Pancreas (tissue), 10 donors: ENCODE results near the gene SLC24A3. TPM values are rescaled to one million over a fixed set of nuclear protein-coding genes. Genes with fewer than 3 reads are reported as not detected.

Experiments used
- ATAC-seq, 4 donors: fragments of 200-7000 bp; cut with Tn5 transposase; one replicate each; pipeline versions ENCODE4 v1.8.0 to v1.9.1; 2020; ENCODE audit warnings: mild to moderate bottlenecking in 4 of 4, moderate library complexity in 4 of 4
- DNase-seq, 6 donors: peaks; one replicate each; pipeline ENCODE4 v3.0.0-alpha.2; 2020
- FAIRE-seq: peaks from 2 replicates; lab custom pipeline; 2012; peaks lifted over from hg19 to GRCh38; lab: Jason Lieb, UNC
- H3K27ac ChIP-seq, 4 donors: fragments of 200-600 bp; sonication (generic); 1 replicate in 3 of 4; 2 replicates in 1 of 4; pipeline versions ENCODE4 v1.5.0 to v1.8.0; 2020
- H3K27me3 ChIP-seq, 4 donors: fragments of 200-600 bp; one replicate each; pipeline ENCODE4 v1.8.0; 2021
- H3K36me3 ChIP-seq, 3 donors: fragments of 200-600 bp; sonication (generic) in 1 of 3; one replicate each; pipeline versions ENCODE4 v1.5.0 to v1.8.0; 2020 to 2021
- H3K4me1 ChIP-seq, 3 donors: fragments of 200-600 bp; one replicate each; pipeline ENCODE4 v1.8.0; 2021
- H3K4me3 ChIP-seq, 4 donors: fragments of 200-600 bp; sonication (generic) in 2 of 4; one replicate each; pipeline versions ENCODE4 v1.5.0 to v1.8.0; 2020 to 2021
- H3K9me3 ChIP-seq, 4 donors: fragments of 200-600 bp; one replicate each; pipeline ENCODE4 v1.8.0; 2021
- WGBS, 2 donors: extraction: QIAGEN DNeasy Blood & Tissue Kit; methylation state at CpG; one replicate each; pipeline ENCODE4 v1.1.7; 2013; 5-methylcytosine and 5-hydroxymethylcytosine counted together
- intact Hi-C, 3 donors: fragments of 100-400 bp; cut with DNase I; formaldehyde crosslinking; loops; one replicate each; pipeline versions ENCODE4 v1.11.1 to v1.14.2; 2022
- polyA plus RNA-seq, 2 donors: library from polyadenylated mRNA; stranded (reverse); fragments of 200-250 nt; gene quantifications; one replicate each; pipeline ENCODE4 v1.2.3, GENCODE V29; 2013
- total RNA-seq, 6 donors: library from RNA; stranded (reverse); fragmentation: NEBNext Ultra II Directional in 4 of 6; extraction: Animal tissue kit (Norgen Biotek cat#: 25700) in 4 of 6; gene quantifications; one replicate each; pipeline versions ENCODE4 v1.2.1 to v1.2.4, GENCODE V29; 2021 to 2023
- TF ChIP-seq, protein P1 (sequence below), 4 donors: fragments of 200-600 bp; sonication (generic) in 3 of 4; IDR thresholded peaks; one replicate each; pipeline versions ENCODE4 v1.5.0 to v1.8.0; 2021; ENCODE audit warnings: antibody characterized with exemption in 4 of 4
- donor health status: healthy with polysubstance abuse.
- donor health status: DM: no; HTN: no; CAD: no; lungs with moderate emphysema.
- donor health status: DM: no; HTN: no; CAD: no.
- donor health status: control.
- donor health status: control.
- donor health status: Bipolar disorder and iron deficiency.
- donor health status: DM: yes; HTN: yes; CAD: no.
- donor health status: DM: no; HTN: no; CAD: no.
- donor health status: DM: no; HTN: no; CAD: no.
- donor health status: DM: yes; HTN: yes; CAD: no.

The SLC24A3 gene
- total and polyA plus RNA-seq, 8 donors = 0.28 to 0.87 (median 0.49) TPM

DNA sequence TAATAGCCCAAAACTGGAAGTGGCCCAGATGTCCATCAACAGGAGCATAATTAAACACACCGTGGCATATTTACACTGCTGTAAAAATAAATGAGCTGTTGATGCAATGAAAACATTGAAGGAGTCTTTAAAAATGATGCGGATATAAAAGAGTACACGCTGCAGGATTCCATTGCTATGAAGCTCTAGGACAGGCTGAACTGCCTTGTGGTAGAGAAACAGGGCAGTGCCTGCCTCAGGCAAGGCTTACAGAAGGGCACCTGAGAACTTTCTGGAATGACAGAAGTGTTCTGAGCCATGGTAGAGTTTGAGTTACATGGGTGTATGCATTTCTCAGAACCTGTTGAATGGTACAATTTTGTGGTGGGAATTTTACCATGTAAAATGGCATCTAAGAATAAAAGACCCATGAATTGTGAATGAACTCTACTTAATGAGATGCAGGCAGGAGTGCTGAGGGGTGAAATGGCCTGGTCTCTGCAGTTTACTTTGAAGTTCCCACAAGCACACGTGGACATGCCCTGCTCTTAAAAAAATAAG is 500.3 kb downstream of the SLC24A3 start:
- ATAC-seq (peak in 3 of 4 donors; percentile 14 to 44 (median 42)), FAIRE-seq (no peak), DNase-seq (no peak)
- intact Hi-C loops = no loop called here
- TF ChIP-seq, protein P1, sequence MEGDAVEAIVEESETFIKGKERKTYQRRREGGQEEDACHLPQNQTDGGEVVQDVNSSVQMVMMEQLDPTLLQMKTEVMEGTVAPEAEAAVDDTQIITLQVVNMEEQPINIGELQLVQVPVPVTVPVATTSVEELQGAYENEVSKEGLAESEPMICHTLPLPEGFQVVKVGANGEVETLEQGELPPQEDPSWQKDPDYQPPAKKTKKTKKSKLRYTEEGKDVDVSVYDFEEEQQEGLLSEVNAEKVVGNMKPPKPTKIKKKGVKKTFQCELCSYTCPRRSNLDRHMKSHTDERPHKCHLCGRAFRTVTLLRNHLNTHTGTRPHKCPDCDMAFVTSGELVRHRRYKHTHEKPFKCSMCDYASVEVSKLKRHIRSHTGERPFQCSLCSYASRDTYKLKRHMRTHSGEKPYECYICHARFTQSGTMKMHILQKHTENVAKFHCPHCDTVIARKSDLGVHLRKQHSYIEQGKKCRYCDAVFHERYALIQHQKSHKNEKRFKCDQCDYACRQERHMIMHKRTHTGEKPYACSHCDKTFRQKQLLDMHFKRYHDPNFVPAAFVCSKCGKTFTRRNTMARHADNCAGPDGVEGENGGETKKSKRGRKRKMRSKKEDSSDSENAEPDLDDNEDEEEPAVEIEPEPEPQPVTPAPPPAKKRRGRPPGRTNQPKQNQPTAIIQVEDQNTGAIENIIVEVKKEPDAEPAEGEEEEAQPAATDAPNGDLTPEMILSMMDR (IDR thresholded peaks at IDR 0.05) = no peak
- WGBS, 2 donors = 34 to 35% methylated on average over 4 of the region's 4 CpGs
- H3K27ac ChIP-seq = no peak overlapping the region
- no peak overlapping the region for H3K4me3 ChIP-seq
- no peaks in the 10 kb centered on the region for H3K36me3 ChIP-seq
- no peaks in the 10 kb centered on the region for H3K27me3 ChIP-seq
- H3K9me3 ChIP-seq = no peaks in the 10 kb centered on the region
- H3K4me1 ChIP-seq = no peaks in the 10 kb centered on the region

DNA sequence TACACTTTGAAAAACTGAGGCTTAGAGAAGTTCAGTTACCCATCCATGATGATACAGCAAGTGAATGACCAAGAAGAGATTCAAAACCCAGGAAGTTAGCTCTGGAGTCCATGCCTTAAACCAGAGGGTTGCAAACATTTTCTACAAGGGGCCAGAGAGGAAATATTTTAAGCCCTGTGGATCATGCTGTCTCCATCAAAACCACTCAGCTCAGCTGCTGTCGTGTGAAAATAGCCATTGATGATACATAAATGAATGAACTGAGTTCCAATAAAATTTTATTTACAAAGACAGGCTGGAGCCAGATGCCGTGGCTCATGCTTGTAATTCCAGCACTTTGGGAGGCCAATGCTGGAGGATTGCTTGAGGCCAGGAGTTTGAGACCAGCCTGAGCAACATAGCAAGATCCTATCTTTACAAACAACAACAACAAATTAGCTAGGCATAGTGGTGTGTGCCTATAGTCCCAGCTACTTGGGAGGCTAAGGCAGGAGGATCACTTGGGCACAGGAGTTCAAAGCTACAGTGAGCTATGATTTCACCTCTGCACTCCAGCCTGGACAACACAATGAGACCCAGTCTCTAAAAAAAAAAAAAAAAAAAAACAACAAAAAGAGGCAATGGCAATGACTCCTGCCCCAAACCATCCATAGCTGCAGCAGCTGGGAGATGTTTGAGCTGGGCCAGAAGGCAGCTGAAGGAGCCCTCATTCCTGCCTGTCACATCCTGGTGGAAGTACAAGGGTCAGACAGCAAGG is 501.6 kb downstream of the SLC24A3 start:
- DNase-seq (no peak), FAIRE-seq (no peak), ATAC-seq (no peak)
- Histone ChIP-seq H3K4me1 (no peaks in the 10 kb centered on the region), H3K27ac (no peak overlapping the region), H3K36me3 (no peaks in the 10 kb centered on the region), H3K27me3 (no peaks in the 10 kb centered on the region), H3K9me3 (no peaks in the 10 kb centered on the region), H3K4me3 (no peak overlapping the region)
- intact Hi-C loops = no loop called here
- TF ChIP-seq, protein P1 (IDR thresholded peaks at IDR 0.05) = no peak
- 73 to 79% methylated on average over 2 of the region's 2 CpGs for WGBS, 2 donors

DNA sequence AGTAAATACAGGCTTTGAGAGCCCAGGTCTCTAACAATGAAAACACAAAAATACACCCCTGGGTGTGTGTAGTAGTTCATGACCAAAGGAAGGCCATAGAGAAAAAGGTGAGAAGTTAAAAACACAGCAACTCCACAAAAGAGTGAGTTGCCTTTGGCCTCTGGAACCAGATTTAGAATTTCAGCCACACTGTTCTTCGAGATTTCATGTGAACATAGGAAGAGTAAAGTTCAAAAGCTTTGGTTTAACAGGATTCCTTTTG is 502.1 kb downstream of the SLC24A3 start:
- no peak for ATAC-seq
- H3K27me3 ChIP-seq = no peaks in the 10 kb centered on the region
- no peak for FAIRE-seq
- intact Hi-C loops = no loop called here
- TF ChIP-seq, protein P1 (IDR thresholded peaks at IDR 0.05) = no peak
- H3K9me3 ChIP-seq = no peaks in the 10 kb centered on the region
- DNase-seq = no peak
- no peaks in the 10 kb centered on the region for H3K4me1 ChIP-seq
- WGBS, 2 donors = 81 to 83% methylated on average over 1 of the region's 1 CpG
- H3K4me3 ChIP-seq = no peak overlapping the region
- no peak overlapping the region for H3K27ac ChIP-seq
- no peaks in the 10 kb centered on the region for H3K36me3 ChIP-seq

DNA sequence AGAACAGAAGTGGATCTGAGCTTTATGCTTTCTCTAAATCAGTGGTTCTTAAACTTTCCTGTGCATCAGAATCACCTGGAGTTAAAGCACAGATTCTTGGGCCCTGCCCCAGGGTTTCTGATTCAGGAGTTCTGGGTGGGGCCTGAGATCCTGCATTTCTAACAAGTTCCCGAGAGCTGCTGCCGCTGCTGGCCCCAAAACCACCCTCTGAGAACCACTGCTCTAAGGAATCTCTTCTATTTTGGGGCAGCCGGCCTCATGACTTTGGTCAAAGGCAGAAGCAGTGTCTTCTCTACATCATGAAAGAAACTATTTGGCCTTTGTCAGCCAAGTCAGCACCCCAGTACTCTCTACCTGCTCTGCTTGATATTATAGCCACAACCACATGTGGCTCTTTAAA is 503.5 kb downstream of the SLC24A3 start:
- DNase-seq (no peak), FAIRE-seq (no peak), ATAC-seq (no peak)
- TF ChIP-seq, protein P1 (IDR thresholded peaks at IDR 0.05) = no peak
- no peaks in the 10 kb centered on the region for H3K36me3 ChIP-seq
- no peaks in the 10 kb centered on the region for H3K4me1 ChIP-seq
- H3K4me3 ChIP-seq = no peak overlapping the region
- intact Hi-C loops = no loop called here
- no peaks in the 10 kb centered on the region for H3K27me3 ChIP-seq
- no peak overlapping the region for H3K27ac ChIP-seq
- no peaks in the 10 kb centered on the region for H3K9me3 ChIP-seq
- WGBS, 2 donors = 92 to 97% methylated on average over 3 of the region's 3 CpGs

DNA sequence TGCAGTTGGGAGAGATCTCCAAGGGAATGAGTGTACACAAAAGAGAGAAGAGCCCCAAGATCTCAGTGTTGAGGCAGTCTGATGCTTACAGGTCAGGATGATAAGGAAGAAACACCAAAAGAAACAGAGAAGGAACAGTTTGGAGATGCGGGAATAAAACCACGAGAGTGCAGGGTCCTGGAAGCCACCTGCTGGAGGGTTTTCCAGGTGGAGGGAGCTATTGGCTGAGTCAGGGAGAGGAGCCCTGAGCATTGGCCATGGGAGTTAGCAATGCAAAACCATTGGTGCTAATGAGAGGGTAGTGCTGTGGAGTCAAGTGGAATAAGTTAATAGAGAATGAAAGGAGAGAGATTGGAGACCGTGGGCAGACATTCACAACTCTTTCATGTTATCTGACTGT is 506.4 kb downstream of the SLC24A3 start:
- DNase-seq = no peak
- ATAC-seq = no peak
- no peak for FAIRE-seq
- H3K27ac ChIP-seq = no peak overlapping the region
- no peak overlapping the region for H3K4me3 ChIP-seq
- no peaks in the 10 kb centered on the region for H3K27me3 ChIP-seq
- H3K9me3 ChIP-seq = no peaks in the 10 kb centered on the region
- WGBS, 2 donors = 57 to 60% methylated on average over 3 of the region's 3 CpGs
- no peaks in the 10 kb centered on the region for H3K36me3 ChIP-seq
- intact Hi-C loops = no loop called here
- H3K4me1 ChIP-seq = no peaks in the 10 kb centered on the region
- TF ChIP-seq, protein P1 (IDR thresholded peaks at IDR 0.05) = no peak
